ENCODE data around the gene ZCCHC3. TPM values are rescaled to one million over a fixed set of nuclear protein-coding genes. Genes with fewer than 3 reads are reported as not detected.
"Not testable (repeated sequence)": the region's sequence is repeated elsewhere in the genome, so short reads cannot be mapped to it uniquely, and the experiment has no call there.

Gene ZCCHC3, protein sequence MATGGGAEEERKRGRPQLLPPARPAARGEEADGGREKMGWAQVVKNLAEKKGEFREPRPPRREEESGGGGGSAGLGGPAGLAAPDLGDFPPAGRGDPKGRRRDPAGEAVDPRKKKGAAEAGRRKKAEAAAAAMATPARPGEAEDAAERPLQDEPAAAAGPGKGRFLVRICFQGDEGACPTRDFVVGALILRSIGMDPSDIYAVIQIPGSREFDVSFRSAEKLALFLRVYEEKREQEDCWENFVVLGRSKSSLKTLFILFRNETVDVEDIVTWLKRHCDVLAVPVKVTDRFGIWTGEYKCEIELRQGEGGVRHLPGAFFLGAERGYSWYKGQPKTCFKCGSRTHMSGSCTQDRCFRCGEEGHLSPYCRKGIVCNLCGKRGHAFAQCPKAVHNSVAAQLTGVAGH
- total RNA-seq = 10 to 100 TPM; 21.0 to 21.3 TPM

DNA sequence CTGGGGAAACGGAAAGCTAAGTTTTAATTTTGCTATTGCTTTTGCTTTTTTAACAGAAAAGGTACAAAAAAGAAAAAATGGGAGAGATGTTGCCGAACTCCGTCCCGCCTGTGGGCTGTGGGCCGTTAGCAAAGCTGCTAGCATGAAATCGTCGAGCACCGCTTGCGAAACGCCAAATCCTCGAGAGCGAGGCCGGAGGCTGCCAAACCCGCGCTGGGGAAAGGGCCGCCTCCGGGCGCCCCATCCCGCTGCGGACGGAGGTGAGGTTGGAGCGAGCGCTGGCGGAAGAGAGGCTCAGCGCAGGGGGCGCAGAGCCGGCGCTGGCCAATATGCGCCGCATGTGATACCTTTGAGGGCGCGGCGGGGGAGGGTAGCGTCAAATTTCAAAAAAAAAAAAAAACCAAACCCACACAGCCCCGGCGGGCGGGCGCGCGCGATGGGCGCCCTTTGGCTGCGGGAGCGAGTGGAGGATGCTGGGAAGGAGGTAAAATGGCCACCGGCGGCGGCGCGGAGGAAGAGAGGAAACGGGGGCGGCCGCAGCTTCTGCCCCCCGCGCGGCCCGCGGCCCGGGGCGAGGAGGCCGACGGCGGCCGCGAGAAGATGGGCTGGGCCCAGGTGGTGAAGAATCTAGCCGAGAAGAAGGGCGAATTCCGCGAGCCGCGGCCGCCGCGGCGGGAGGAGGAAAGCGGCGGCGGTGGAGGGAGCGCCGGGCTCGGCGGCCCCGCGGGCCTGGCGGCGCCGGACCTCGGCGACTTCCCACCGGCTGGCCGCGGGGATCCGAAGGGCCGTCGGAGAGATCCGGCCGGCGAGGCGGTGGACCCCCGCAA is at the start of gene ZCCHC3:
TSS of gene ZCCHC3 (plus strand) at position 473 of the 827 bp plus-strand sequence. CDS start at position 490, 17 bp downstream.
- POLR2A ChIA-PET = interaction anchor here (0.5 to 2.9 kb wide), 4 partner anchors 15 to 33 kb away, joined by 3 to 19 read pairs (median 4); partner anchors contain the start of gene SOX12
- CTCF ChIA-PET = interaction anchor here (0.8 to 3.1 kb wide), 4 partner anchors 27 to 208 kb away, joined by 3 to 15 read pairs (median 10); partner anchors contain the start of gene SOX12

DNA sequence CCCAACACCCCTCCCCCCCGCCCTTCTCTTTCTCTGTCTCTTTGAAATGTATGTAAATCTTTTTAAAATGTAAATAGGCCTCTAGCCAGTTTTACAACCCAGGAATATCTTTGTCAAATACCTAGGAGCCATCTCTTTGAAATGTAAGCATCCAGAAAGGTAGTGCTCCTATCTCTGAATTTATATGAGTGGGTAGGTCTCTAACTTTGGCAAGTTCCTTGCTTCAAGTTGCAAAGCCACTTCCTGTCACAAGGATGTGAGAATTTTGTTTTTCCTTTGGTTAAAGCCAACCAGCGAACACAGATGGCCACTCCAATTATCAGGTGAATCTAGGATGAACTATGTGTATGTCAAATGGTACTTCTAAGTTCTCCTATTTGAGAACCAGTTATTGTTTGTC is 46.0 kb upstream of the ZCCHC3 start:
- ChIA-PET POLR2A (no interaction called here), CTCF (no interaction called here)

DNA sequence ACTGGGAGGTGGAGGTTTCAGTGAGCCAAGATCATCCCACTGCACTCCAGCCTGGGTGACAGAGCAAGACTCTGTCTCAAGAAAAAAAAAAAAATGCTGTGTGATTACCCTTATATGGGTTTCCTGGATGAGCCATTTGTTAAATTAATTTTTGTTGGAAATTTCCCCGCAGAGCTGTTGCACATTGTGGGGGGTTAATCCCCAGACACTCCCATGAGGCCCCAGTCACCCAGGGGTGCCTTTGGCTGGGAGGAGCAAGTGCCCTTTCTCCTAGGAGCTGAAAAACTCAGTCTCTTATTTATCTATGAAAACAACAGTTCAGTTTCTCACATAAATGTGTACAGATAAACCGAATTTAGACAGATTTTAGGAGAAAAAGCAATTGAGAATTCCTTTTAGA is 44.6 kb upstream of the ZCCHC3 start:
- POLR2A ChIA-PET = no interaction called here
- CTCF ChIA-PET = no interaction called here

DNA sequence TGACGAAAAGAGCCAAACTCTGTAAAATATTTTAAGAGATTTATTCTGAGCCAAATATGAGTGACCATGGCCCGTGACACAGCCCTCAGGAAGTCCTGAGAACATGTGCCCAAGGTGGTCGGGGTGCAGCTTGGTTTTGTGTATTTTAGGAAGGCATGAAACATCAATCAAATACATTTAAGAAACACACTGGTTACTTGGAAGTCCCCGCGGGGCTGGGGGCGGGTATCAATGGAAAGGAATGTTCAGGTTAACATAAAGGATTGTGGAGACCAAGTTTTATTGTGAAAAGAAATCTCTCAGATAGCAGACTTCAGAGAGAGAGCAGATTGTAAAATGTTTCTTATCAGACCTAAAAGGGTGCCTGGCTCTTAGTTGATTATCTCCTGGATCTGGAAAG is 43.9 kb upstream of the ZCCHC3 start:
- POLR2A ChIA-PET, CTCF ChIA-PET: not testable (repeated sequence)

DNA sequence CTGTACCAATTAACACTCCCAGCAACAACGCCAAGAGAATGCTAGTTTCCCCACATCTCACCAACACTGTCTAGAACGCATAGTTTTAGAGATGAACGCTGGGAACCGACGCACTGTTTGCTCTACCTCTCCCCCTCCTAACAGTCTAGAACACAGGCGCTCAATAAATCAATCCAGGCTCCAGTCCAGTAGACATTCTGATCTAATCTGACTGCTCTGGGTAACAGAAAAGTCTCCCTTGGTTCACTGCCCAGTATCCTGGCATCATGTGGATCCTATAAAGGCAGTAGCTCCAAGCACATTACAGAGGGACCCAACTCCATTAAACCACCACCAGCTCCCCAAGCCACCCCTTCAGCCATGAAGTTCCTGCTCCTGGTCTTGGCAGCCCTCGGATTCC is 40.0 kb upstream of the ZCCHC3 start, which contains the start of gene DEFB132:
TSS of gene DEFB132 (plus strand) at position 306 of the 400 bp plus-strand sequence. CDS start at position 361, 55 bp downstream.
- ChIA-PET POLR2A (no interaction called here), CTCF (no interaction called here)

DNA sequence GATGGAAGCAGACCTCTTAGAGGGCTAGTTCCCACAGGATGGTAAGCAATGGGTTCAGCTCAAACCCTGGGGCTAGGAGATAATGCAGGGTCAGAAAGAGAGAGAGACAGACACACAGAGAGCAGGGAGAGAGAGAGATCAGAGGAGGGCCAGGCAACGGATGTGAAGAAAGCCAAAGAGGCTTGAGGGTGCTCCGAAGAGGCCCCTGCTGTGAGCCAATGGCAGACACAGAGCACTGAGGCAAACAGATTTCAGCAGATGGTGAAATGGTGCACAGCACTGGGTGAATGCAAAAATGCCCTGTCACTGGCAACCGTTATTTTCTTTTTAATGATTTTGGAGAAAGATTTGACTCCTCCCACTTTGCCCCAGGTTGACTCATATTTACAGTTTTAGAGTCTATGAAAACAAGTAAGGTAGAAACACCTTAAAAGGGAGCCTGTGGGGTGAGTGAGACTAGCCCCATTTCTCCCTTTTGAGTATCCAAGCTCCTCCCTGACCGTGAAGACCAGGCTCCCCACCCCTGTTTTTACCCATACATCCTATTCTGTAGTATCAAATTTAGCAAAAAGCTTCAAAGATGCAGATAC is 39.0 kb upstream of the ZCCHC3 start:
- POLR2A ChIA-PET = no interaction called here
- CTCF ChIA-PET = interaction anchor here (0.5 to 0.9 kb wide), 2 partner anchors 46 to 72 kb away, joined by 3 read pairs; no protein-coding TSS in a partner anchor

DNA sequence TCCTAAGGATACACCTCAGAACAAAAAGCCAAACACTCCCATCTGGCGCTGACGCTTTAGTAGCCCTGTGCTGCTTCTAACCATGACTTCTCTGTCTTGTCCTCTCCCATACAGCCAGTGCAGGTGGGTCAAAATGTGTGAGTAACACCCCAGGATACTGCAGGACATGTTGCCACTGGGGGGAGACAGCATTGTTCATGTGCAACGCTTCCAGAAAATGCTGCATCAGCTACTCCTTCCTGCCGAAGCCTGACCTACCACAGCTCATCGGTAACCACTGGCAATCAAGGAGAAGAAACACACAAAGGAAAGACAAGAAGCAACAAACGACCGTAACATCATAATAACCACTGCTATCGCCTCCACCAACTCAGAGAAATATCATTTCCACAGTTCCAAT is 38.4 kb upstream of the ZCCHC3 start:
- CTCF ChIA-PET = interaction anchor here (0.9 kb wide), 1 partner anchor 71 kb away, joined by 3 read pairs; no protein-coding TSS in a partner anchor
- POLR2A ChIA-PET = no interaction called here

DNA sequence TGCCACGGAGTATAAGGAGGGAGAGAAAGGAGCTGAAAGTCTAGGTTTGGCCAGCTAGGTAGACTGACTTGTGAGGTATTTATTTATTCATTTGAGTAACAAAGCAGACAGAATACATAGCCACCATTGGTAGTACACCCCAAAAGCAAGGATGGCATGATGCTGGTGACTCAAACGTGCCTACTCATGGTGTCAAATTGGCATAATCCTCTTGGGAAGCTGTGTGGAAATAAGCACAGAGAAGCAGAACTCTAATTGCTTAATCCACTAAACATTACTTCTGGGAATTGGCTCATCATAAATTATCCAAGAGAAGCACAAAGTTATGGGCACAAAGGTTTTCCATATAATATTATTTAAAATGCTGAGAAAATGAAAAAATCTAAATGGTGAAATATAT is 37.4 kb upstream of the ZCCHC3 start:
- CTCF ChIA-PET = no interaction called here
- POLR2A ChIA-PET = no interaction called here

DNA sequence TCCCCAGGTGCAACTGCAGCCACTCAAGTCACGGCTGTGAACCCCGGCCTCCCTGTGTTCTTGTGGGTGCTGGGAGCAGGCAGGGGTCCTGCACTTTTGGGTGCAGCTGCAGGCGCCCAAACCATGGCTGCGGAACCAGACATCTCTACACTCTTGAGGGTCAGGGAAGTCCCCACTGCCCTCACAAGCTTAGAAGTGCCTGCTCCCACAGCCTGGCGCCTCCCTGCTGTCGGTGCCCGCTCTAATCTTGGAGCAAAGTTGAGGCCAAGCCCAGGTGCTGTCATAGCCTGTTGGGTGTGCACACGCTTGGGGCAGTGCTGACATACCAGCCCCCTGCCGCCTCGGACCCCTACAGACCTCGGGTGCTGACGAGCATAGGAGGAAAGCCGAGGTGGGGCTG is 33.7 kb upstream of the ZCCHC3 start:
- ChIA-PET CTCF (interaction anchor here (6.1 kb wide), 1 partner anchor 67 kb away, joined by 26 read pairs; no protein-coding TSS in a partner anchor), POLR2A (no interaction called here)

DNA sequence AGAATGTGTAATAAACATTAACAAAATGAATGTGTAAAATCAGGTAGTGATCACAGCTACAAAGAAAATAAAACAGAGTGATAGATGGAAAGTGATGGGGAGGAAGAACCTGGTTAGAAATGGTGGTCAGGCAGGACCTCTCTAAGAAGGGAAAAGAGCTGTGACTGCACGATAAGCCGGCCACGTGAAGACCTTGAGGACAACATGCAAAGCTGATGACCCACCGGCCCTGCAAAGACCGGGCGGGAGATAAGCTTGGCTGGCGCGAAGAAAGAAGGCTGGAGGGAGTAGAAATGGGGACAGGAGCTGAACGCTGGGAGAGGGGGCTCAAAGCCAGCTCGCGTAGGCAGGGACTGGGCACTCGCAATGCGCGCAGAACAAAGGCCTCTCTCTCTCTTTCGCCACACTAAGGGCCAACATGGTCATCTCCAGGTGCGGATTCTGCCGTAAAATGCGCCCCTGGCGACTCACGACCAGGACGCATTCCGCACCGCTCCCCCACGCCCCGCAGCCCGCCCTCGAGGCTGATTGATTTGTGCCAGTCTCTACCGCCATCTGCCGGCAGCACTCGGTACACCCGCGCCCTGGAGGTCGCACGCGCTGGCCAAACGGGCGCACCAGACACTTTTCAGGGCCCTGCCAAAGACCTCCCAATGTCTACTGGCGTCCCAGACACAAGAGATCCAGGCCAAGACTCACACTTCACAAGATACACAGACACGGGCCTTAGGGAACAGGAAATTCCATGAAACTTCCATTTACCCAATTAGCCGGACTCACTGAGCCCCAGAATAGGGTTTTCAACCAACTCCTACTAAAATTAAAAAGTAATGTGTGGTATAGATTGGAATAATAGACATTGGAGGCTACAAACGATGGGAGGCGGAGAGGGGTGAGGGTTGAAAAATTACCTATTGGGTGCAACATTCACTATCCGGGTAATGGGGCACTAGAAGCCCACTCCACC is 30.5 kb upstream of the ZCCHC3 start:
- POLR2A ChIA-PET = interaction anchor here (1.2 kb wide), 1 partner anchor 80 kb away, joined by 3 read pairs; the partner anchor contains the start of gene NRSN2
- CTCF ChIA-PET = interaction anchor here (0.8 to 6.1 kb wide), 10 partner anchors 11 to 64 kb away, joined by 3 to 26 read pairs (median 3); no protein-coding TSS in a partner anchor

DNA sequence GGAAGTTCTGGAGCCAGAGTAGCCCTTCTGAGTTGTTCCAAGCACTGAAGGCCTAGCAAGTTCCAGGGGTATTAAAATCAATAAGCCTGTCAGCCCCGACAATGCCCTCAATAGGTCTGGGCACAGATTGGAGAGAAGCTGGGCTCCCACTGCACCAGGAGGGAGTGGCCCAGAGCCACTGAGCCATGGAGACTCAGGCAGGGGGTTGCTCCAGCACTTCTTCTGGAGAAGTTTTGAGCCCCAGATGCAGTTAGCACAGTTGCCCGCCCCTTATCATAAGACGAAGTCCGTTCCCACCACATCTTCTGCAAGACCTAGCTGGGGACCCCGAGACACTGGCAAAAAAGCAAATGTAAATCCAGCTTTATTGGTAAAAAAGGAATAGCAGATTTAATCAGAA is 26.9 kb upstream of the ZCCHC3 start:
- POLR2A ChIA-PET = no interaction called here
- CTCF ChIA-PET = no interaction called here

DNA sequence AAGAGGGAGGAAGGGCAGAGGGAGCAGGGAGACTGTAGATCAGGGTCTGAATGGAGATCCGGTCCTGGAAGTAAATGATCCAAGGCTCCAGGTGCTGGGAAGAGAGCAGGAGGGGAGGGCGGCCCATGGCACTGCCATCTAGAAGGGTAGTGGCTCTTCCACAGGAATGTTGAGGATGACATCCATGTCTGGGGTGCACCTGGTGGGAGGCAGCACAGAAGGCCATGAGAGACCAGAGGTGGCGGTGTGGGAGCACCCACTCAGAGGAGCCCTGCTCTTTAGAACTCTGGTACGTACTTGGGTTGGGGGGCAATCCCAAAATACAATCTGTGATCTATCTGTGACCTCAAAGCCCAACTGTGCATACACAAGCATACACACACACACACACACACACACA is 26.3 kb upstream of the ZCCHC3 start:
- ChIA-PET CTCF (no interaction called here), POLR2A (no interaction called here)

DNA sequence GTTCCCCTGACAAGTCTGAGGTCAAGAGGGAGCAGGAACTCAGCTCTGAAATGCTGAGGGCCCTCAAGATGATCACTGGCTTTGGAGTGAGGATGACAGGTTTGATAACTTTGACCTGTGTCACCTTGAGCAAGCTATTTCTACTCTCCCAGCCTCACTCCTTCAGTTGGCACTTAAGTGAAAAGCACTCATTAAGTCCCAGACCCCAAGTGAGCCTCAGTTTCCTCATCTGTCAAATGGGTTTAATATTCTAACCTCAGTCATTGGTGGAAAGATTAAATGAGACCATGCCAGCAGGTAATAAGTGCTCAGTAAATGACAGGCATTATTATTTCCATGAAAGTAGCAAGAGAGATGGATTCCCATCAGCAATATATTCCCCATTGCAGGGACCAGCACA is 25.8 kb upstream of the ZCCHC3 start:
- ChIA-PET CTCF (no interaction called here), POLR2A (no interaction called here)

DNA sequence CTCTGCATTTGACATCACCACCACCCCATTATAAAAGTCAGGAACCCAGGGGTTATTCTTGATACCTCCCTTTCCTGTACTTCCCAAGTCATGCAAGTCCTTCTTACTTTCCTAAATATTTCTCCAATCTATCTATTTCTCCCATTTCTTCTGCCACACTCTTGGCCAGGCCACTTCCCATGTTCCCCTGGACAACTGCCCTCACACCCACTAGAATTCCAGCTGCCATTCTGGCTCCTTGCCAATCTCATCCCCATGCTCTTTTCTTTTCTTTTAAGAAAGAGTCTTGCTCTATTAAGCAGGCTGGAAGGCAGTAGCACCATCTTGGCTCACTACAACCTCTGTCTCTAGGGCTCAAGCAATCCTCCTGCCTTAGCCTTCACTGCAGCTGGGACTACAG is 24.7 kb upstream of the ZCCHC3 start:
- POLR2A ChIA-PET = no interaction called here
- CTCF ChIA-PET = no interaction called here

DNA sequence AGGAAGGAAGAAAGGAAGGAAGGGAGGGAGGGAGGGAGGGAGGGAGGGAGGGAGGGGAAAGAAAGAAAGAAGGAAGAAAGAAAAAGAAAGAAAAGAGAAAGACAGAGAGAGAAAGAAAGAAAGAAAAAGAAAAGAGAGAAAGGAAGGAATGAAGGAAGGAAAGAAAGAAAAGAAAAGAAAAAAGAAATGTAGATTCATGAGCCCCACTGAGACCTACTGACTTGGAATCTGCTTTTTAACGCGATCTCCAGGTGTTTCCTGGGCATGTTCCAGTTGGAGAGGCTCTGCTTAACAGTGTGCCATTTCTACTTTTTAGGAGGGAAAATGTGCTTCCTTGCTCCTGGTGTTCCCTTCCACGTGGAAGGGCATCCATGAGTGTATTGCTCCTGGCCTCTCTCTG is 23.5 kb upstream of the ZCCHC3 start:
- ChIA-PET CTCF (no interaction called here), POLR2A (no interaction called here)

DNA sequence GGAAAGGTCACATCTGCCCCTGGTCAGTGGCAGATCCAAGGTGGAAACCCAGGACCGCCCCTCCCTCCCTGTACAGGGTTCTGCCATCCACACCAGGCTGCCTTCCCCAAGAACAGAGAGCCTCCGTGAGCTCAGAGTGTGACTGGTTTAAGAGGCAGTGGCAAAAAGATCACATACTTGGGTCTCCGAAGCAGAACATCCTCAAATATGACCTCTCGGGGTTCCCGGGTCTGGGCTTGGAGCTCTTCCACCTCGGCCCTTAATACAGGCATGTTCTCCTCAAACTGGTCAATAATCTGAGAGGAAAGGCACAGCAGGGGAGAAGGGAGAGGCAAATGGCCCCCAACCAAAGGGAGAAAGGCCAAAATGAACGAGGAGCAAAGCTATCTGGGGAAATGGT is 21.6 kb upstream of the ZCCHC3 start:
- POLR2A ChIA-PET = no interaction called here
- CTCF ChIA-PET = no interaction called here

DNA sequence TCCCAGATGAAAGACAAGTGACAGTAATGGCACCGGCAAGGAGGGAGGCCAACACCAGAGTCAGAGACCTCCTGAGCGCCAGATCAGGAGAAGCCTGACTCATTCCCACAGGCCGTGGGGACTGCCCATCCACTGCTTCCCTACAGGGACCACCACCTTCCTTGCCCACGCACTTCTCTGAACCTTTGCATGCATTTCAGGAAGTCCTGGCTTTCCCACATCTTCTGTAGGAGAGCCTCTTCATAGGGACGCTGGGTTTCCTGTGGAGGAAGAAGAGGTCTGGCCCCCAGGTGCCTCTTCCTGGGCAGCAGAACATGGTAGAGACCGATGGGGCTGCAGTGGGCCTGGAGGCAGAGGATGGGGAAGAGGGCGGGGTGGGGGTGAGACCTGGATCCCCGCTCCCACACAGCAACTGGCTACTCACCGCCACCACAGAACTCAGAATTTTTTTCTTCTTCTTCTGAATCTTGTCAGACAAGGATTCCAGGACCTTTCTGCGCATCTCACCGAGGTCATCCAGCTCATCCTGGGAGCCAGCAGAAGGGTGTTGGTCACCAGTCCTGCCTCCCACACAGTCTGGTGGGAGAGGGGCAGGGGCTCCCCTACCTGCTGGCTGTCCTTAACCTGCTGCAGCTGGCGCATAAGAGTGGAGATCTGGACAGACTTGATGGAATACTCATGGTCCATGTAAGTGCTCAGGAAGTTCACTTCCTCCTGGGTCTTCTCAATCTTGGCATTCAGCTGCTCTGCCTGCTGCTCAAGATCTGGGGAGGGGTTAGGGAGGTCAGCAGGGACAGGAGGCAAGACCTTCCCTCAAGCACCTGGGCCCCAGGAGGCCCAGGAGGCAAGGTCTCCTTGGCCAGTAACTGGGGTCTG is 20.5 kb upstream of the ZCCHC3 start:
- POLR2A ChIA-PET = no interaction called here
- CTCF ChIA-PET = no interaction called here

DNA sequence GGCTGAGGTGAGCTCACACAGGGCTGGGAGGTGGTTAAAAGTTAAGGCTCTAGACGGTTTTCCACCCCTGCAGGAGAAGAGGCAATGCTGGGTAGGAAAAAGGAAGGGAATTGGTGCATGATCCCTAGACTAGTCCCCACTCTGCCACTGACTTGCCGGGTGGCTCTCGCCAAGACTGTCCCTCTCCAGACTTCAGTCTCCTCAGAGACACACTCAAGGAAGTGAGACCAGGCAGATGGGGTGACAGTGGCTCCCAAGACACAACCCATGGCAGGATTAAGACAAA is 19.9 kb upstream of the ZCCHC3 start:
- CTCF ChIA-PET = interaction anchor here (1.6 kb wide), 1 partner anchor 10 kb away, joined by 8 read pairs; no protein-coding TSS in a partner anchor
- POLR2A ChIA-PET = no interaction called here
